BE2C (cell line): ENCODE measurements around the gene ADAM10.

Experiments
- DNase-seq: peaks from one replicate; pipeline ENCODE4 v3.0.0-alpha.2; 2020
- H3K27me3 ChIP-seq: fragments of 250-450 bp; sonication (Bioruptor Pico); 2 replicates; pipeline ENCODE4 v1.5.1; 2020; ENCODE audit warnings: mild to moderate bottlenecking
- H3K36me3 ChIP-seq: fragments of 250-450 bp; sonication (Bioruptor Pico); 2 replicates; pipeline ENCODE4 v1.5.1; 2020; ENCODE audit warnings: mild to moderate bottlenecking
- H3K4me1 ChIP-seq: fragments of 250-450 bp; sonication (Bioruptor Pico); 2 replicates; pipeline ENCODE4 v1.5.1; 2020
- H3K4me3 ChIP-seq: 2 replicates; pipeline ENCODE4 v1.5.1; 2011; ENCODE audit warnings: low read depth, low read length
- H3K9me3 ChIP-seq: fragments of 250-450 bp; sonication (Bioruptor Pico); 2 replicates; pipeline ENCODE4 v1.5.1; 2020
- CTCF ChIP-seq: IDR thresholded peaks from 2 replicates; pipeline ENCODE4 v1.5.1; 2012; ENCODE audit warnings: mild to moderate bottlenecking, low read depth, low read length

ADAM10 gene

GRCh38 chr15:58742022-58742813 lies 7.3 kb downstream of the ADAM10 start:
- Histone ChIP-seq H3K4me3 (no peak overlapping the region), H3K27me3 (no peaks in the 10 kb centered on the region), H3K9me3 (no peaks in the 10 kb centered on the region), H3K36me3 (no peaks in the 10 kb centered on the region), H3K4me1 (0 out of 2 replicates have a peak, but pooled peaks cover 2% of the 10 kb centered on the region)
- no peak for TF ChIP-seq CTCF
- no peak for DNase-seq

DNA sequence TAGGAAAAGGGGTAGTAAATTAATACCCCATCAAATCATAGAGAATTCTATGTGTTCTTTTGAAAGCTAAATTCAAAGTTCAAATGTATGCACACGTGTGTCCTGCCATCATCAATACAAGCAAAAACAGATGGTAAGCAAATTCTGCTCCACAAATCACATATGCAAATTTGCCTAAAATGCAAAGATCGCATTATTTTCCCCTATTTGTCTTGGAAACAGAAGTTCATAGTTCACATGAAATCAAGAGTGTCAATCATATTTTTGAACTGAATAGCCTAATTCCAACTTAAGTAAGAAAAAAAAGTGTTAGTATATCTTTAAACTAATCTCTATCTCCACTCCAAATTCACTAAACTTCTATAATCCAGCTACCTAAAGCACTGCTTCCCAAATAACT lies 8.5 kb downstream of the ADAM10 start:
- Histone ChIP-seq H3K9me3 (no peaks in the 10 kb centered on the region), H3K36me3 (no peaks in the 10 kb centered on the region), H3K27me3 (no peaks in the 10 kb centered on the region), H3K4me1 (peaks cover 4% of the 10 kb centered on the region), H3K4me3 (no peak overlapping the region)
- DNase-seq = no peak
- TF ChIP-seq CTCF = no peak

- no peak for TF ChIP-seq CTCF
Observed at GRCh38 chr15:58740436-58740835, 9.1 kb downstream of the ADAM10 start.

GRCh38 chr15:58738046-58738707 lies 11.3 kb downstream of the ADAM10 start:
- no peaks in the 10 kb centered on the region for H3K27me3 ChIP-seq
- no peaks in the 10 kb centered on the region for H3K36me3 ChIP-seq
- no peak for TF ChIP-seq CTCF
- peaks cover 6% of the 10 kb centered on the region for H3K4me1 ChIP-seq
- DNase-seq = no peak
- H3K9me3 ChIP-seq = no peaks in the 10 kb centered on the region
- no peak overlapping the region for H3K4me3 ChIP-seq

More at GRCh38 chr15:58740436-58740835, 9.1 kb downstream of the ADAM10 start:
- no peaks in the 10 kb centered on the region for H3K36me3 ChIP-seq
- H3K9me3 ChIP-seq = no peaks in the 10 kb centered on the region
- H3K27me3 ChIP-seq = no peaks in the 10 kb centered on the region
- peaks cover 6% of the 10 kb centered on the region for H3K4me1 ChIP-seq
- H3K4me3 ChIP-seq = no peak overlapping the region
- DNase-seq = no peak

DNA sequence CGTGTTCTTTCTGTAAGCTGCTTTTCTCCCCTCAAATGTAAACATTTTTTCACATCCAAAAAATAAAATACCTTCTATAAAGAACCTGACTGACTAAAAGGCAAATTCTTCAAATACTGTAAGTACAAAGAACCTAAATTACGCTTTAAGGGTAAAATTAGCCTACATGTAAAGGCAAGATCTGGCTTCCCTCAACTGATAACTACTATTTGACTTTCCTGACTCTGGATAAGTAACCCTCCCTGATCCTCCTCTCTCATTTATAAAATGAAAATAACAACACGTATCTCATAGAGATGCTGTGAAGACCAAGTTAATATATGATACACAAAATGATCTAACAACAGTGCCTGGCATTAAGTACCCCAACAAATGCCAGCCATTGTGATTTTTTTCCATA lies 12.2 kb downstream of the ADAM10 start:
- TF ChIP-seq CTCF = no peak
- DNase-seq = no peak
- H3K4me3 ChIP-seq = no peak overlapping the region
- no peaks in the 10 kb centered on the region for H3K27me3 ChIP-seq
- no peaks in the 10 kb centered on the region for H3K36me3 ChIP-seq
- no peaks in the 10 kb centered on the region for H3K9me3 ChIP-seq
- H3K4me1 ChIP-seq = peaks cover 6% of the 10 kb centered on the region

DNA sequence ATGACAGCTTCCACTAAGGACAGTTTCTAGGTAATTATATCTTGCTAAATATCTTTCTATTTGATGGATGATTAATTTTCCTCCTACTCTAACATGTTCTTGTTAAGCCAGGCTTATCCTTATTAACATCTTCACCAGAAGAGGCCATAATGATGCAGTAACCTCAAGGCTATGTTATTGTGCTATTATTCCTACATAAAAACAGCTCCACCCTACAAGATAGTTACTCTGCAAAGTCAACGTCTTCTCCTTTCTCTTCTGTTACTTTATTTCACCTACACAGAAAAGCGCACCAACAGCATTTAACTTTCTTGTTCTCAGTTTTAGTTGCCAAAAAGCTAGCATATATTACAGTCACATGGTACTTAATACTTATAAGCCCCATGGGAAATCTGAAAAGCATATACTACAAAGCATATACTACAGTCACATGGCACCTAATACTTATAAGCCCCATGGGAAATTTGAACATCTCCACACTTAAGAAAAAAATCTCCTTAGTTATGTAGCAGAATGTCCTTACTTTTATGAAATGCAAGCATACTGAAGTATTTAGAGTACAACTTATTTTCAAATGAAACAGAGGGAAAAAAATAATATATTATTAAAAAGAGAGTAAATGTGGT lies 13.4 kb downstream of the ADAM10 start:
- H3K4me1 ChIP-seq = peaks cover 6% of the 10 kb centered on the region
- H3K36me3 ChIP-seq = no peaks in the 10 kb centered on the region
- no peaks in the 10 kb centered on the region for H3K27me3 ChIP-seq
- H3K4me3 ChIP-seq = no peak overlapping the region
- DNase-seq = no peak
- no peak for TF ChIP-seq CTCF
- H3K9me3 ChIP-seq = no peaks in the 10 kb centered on the region
